ENCODE data around the gene ECHDC3.

- no peak for TF ChIP-seq EZH2phosphoT487 (IDR thresholded peaks at IDR 0.05; ENCODE audit: borderline replicate concordance, low read depth, low read length)
- TF ChIP-seq CTCF (conservative IDR thresholded peaks at IDR 0.05; ENCODE audit: low read length): peak; percentile 91
Measured at GRCh38 chr10:11782793-11783557, 40.8 kb downstream of the ECHDC3 start.
